HCT116 (cell line): ENCODE results near the gene GLDN.

Experiments
- CTCF ChIP-seq, 3 experiments: fragments of 200-600 bp in 1 of 3; sonication (generic) in 1 of 3; IDR thresholded peaks in 2 of 3; conservative IDR thresholded peaks in 1 of 3; 2 replicates each; pipeline ENCODE4 v1.5.1; 2012 to 2017; ENCODE audit warnings: low read depth in 2 of 3, low read length in 2 of 3, antibody characterized with exemption in 1 of 3, borderline replicate concordance in 1 of 3, control low read depth in 1 of 3, mild to moderate bottlenecking in 1 of 3, mixed read lengths in 1 of 3, mixed run types in 1 of 3, moderate library complexity in 1 of 3; ENCODE audit not compliant: insufficient read depth in 1 of 3
- EZH2 ChIP-seq: fragments of 200-600 bp; sonication (generic); IDR thresholded peaks from 2 replicates; pipeline ENCODE4 v1.6.1; 2017; ENCODE audit warnings: antibody characterized with exemption, mixed run types
- RAD21 ChIP-seq: IDR thresholded peaks from 2 replicates; pipeline ENCODE4 v1.6.1; 2012; ENCODE audit warnings: low read depth, mild to moderate bottlenecking
- TF ChIP-seq, protein P1 (sequence below): IDR thresholded peaks from 2 replicates; pipeline ENCODE4 v1.6.1; 2011; ENCODE audit warnings: mild to moderate bottlenecking, low read length, moderate library complexity; ENCODE audit not compliant: insufficient replicate concordance; ENCODE audit errors: extremely low read depth

DNA sequence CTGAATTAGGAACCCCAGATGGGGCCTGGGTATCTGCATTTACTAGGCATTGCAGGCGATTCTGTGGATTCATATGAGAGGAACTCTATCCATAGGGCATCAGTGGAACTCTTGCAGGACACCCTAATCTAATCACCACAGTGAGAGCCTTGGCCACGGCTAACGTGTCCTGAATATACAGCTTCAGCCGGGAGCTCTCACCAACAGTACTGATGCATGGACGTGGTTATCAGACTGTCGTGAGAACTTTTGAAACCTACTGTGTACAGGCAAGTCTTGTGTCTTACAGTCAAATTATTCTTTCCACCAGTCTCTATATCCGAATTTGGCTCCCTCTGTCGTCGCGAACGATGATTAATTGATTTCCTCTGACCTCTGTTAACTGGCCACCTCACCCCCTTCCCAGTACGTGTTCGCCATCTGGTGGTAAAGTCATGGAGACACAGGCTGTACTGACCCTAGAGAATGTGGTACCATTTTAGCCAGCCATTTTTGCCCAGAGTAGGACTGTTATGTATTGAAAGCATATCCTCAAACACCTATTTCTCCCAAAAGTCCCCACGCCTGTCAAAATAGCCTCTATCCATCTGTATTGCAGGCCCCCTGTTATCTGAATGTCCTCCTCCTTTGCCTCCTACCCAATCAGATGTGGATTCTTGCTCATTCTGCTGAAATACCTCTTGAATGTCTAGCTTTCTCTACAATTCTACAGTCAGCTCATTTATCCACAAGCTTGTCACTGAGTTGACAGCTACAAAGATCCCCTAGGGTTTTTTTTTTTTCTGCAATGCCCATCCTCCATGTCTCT is 39.7 kb downstream of the GLDN start:
- TF ChIP-seq, protein P1, sequence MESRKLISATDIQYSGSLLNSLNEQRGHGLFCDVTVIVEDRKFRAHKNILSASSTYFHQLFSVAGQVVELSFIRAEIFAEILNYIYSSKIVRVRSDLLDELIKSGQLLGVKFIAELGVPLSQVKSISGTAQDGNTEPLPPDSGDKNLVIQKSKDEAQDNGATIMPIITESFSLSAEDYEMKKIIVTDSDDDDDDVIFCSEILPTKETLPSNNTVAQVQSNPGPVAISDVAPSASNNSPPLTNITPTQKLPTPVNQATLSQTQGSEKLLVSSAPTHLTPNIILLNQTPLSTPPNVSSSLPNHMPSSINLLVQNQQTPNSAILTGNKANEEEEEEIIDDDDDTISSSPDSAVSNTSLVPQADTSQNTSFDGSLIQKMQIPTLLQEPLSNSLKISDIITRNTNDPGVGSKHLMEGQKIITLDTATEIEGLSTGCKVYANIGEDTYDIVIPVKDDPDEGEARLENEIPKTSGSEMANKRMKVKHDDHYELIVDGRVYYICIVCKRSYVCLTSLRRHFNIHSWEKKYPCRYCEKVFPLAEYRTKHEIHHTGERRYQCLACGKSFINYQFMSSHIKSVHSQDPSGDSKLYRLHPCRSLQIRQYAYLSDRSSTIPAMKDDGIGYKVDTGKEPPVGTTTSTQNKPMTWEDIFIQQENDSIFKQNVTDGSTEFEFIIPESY, result no peak
- peak; percentile 89 to 98 (median 98) for TF ChIP-seq CTCF (IDR thresholded peaks at IDR 0.05 in 2 of 3, conservative IDR thresholded peaks at IDR 0.05 in 1 of 3; ENCODE audit: borderline replicate concordance in 1 of 3, insufficient read depth in 1 of 3, low read depth in 2 of 3, low read length in 2 of 3)
- TF ChIP-seq EZH2, result no peak
- TF ChIP-seq RAD21, result peak; percentile 97
